HepG2 (cell line): ENCODE measurements around the gene GRM2. TPM values are rescaled to one million over a fixed set of nuclear protein-coding genes. Genes with fewer than 3 reads are reported as not detected.

Source experiments
- ATAC-seq: fragments of 200-7000 bp; cut with Tn5 transposase; 3 replicates; pipeline ENCODE4 v1.9.1; 2020; ENCODE audit warnings: mild to moderate bottlenecking, moderate library complexity
- BruUV-seq: library from RNA; stranded (reverse); fragments of 400-500 nt; replicated peaks from 2 replicates; lab custom pipeline; 2021; lab: Mats Ljungman, UMichigan
- CTCF ChIA-PET: fragments of 300-600 bp; formaldehyde crosslinking; extraction: SDS; loops from one replicate; lab custom pipeline; 2021; ENCODE audit warnings: low total read pairs, inconsistent platforms, low intra/inter-chr PET ratio; lab: Yijun Ruan, JAX
- POLR2A ChIA-PET: fragments of 350-600 bp; sonication (Branson Sonifier 250); formaldehyde crosslinking; loops from one replicate; lab custom pipeline; 2020; ENCODE audit warnings: antibody characterized with exemption, inconsistent platforms; lab: Yijun Ruan, JAX
- DNase-seq: peaks from one replicate; pipeline ENCODE4 v3.0.0-alpha.2; 2015; ENCODE audit warnings: low spot score
- FAIRE-seq: peaks from 3 replicates; lab custom pipeline; 2011; peaks lifted over from hg19 to GRCh38; lab: Jason Lieb, UNC
- H2AFZ ChIP-seq: one replicate; pipeline ENCODE4 v1.6.1; 2011; ENCODE audit warnings: low read length, inconsistent platforms
- H3K27ac ChIP-seq: fragments of 300-600 bp; 3 replicates; pipeline ENCODE4 v1.8.0; 2011; ENCODE audit warnings: mixed run types, mild to moderate bottlenecking, mixed read lengths, low read length, inconsistent platforms; ENCODE audit not compliant: insufficient read depth; ENCODE audit errors: extremely low read length
- H3K27me3 ChIP-seq, 2 experiments: fragments of 200-600 bp in 1 of 2; 2 replicates in 1 of 2; 3 replicates in 1 of 2; pipeline versions ENCODE4 v1.6.0 to v1.8.0; 2011; ENCODE audit warnings: low read length in 2 of 2, mild to moderate bottlenecking in 2 of 2, moderate library complexity in 2 of 2, inconsistent platforms in 1 of 2; ENCODE audit not compliant: insufficient read depth in 2 of 2, control insufficient read depth in 1 of 2
- H3K36me3 ChIP-seq, 2 experiments: fragments of 200-600 bp in 1 of 2; replicated peaks in 1 of 2; 2 replicates in 1 of 2; 3 replicates in 1 of 2; pipeline versions ENCODE4 v1.5.1 to v1.8.0; 2011; ENCODE audit warnings: low read length in 2 of 2, inconsistent platforms in 1 of 2; ENCODE audit not compliant: insufficient read depth in 2 of 2, control insufficient read depth in 1 of 2
- H3K4me1 ChIP-seq: 2 replicates; pipeline ENCODE4 v1.5.1; 2012; ENCODE audit warnings: low read length, inconsistent platforms; ENCODE audit not compliant: insufficient read depth
- H3K4me2 ChIP-seq: 2 replicates; pipeline ENCODE4 v1.6.0; 2011; ENCODE audit warnings: low read depth, low read length, inconsistent platforms
- H3K4me3 ChIP-seq, 3 experiments: fragments of 200-600 bp in 1 of 3; sonication (generic), shearing (Covaris generic) in 1 of 3; replicated peaks in 1 of 3; 2 replicates each; pipeline ENCODE4 v1.5.1; 2011 to 2016; ENCODE audit warnings: low read length in 3 of 3, inconsistent platforms in 2 of 3, low read depth in 2 of 3, mild to moderate bottlenecking in 2 of 3, control low read depth in 1 of 3, mixed read lengths in 1 of 3; ENCODE audit not compliant: insufficient read depth in 1 of 3
- H3K79me2 ChIP-seq: one replicate; pipeline ENCODE4 v1.6.1; 2011; ENCODE audit warnings: low read length, inconsistent platforms; ENCODE audit not compliant: insufficient read depth
- H3K9ac ChIP-seq: 2 replicates; pipeline ENCODE4 v1.6.0; 2011; ENCODE audit warnings: mild to moderate bottlenecking, low read depth, low read length, inconsistent platforms; ENCODE audit not compliant: insufficient read depth
- H3K9me3 ChIP-seq: 2 replicates; pipeline ENCODE4 v1.5.1; 2012; ENCODE audit warnings: mild to moderate bottlenecking, low read length
- H4K20me1 ChIP-seq: 2 replicates; pipeline ENCODE4 v1.6.0; 2011; ENCODE audit warnings: inconsistent platforms, mild to moderate bottlenecking, low read length, moderate library complexity; ENCODE audit not compliant: insufficient read depth
- BHLHE40 ChIP-seq: IDR thresholded peaks from 2 replicates; pipeline ENCODE4 v1.6.1; 2011; ENCODE audit warnings: low read length, improper control_type of control experiment
- DMTF1 ChIP-seq: sonication (generic); formaldehyde crosslinking; IDR thresholded peaks from 2 replicates; pipeline ENCODE4 v1.4.0; 2020; ENCODE audit warnings: mild to moderate bottlenecking, missing genetic modification reagents
- EZH2 ChIP-seq: conservative IDR thresholded peaks from 2 replicates; pipeline ENCODE4 v1.6.1; 2012; ENCODE audit warnings: mild to moderate bottlenecking, low read depth, low read length, moderate library complexity
- PATZ1 ChIP-seq: sonication (generic); formaldehyde crosslinking; IDR thresholded peaks from 2 replicates; pipeline ENCODE4 v1.4.0; 2020; ENCODE audit warnings: missing genetic modification reagents
- RBFOX2 ChIP-seq: fragments of 200-400 bp; formaldehyde crosslinking; IDR thresholded peaks from 2 replicates; pipeline ENCODE4 v1.6.1; 2017; ENCODE audit warnings: low read depth, mild to moderate bottlenecking, low read length
- RFX1 ChIP-seq: fragments of 450-650 bp; IDR thresholded peaks from 2 replicates; pipeline ENCODE4 v1.6.1; 2017
- RNF219 ChIP-seq: sonication (generic); formaldehyde crosslinking; IDR thresholded peaks from 2 replicates; pipeline ENCODE4 v1.5.0; 2020; ENCODE audit warnings: mild to moderate bottlenecking, missing genetic modification reagents
- ZBTB2 ChIP-seq: sonication (generic); formaldehyde crosslinking; IDR thresholded peaks from 2 replicates; pipeline ENCODE4 v1.8.0; 2022; ENCODE audit warnings: low read depth, missing genetic modification reagents
- ZNF260 ChIP-seq: sonication (generic); formaldehyde crosslinking; IDR thresholded peaks from 2 replicates; pipeline ENCODE4 v1.4.0; 2020; ENCODE audit warnings: missing genetic modification reagents, low read depth, mild to moderate bottlenecking, borderline replicate concordance
- WGBS: methylation state at CpG from one replicate; pipeline ENCODE4 v1.1.6; 2017; ENCODE audit warnings: low lambda C conversion rate; 5-methylcytosine and 5-hydroxymethylcytosine counted together
- in situ Hi-C: cut with HindIII; loops from 2 replicates; pipeline ENCODE4 v1.10.0; 2017; ENCODE audit warnings: low pct_unique_long_range_greater_than_20kb; ENCODE audit not compliant: extremely low pct_ligation_motif_present
- intact Hi-C: fragments of 100-400 bp; cut with micrococcal nuclease; formaldehyde crosslinking; loops from one replicate; pipeline ENCODE4 v1.10.0; 2022; ENCODE audit not compliant: unreplicated experiment
- polyA plus RNA-seq, 8 experiments: library from polyadenylated mRNA; depleted of rRNA in 3 of 8; stranded (reverse) in 7 of 8; unstranded in 1 of 8; fragments of >200 nt; fragmentation: Illumina TruSeq in 4 of 8; extraction: Trizol in 4 of 8; gene quantifications; 2 replicates each; pipeline versions ENCODE4 v1.2.1 to v1.2.3, GENCODE V29; 2011 to 2016; ENCODE audit warnings: low read depth in 4 of 8, missing spikeins in 1 of 8, mixed read lengths in 1 of 8; ENCODE audit not compliant: insufficient read depth in 1 of 8
- total RNA-seq, 5 experiments: library from RNA; depleted of rRNA; stranded (reverse); fragments of >200 nt; fragmentation: Illumina TruSeq; extraction: Trizol; gene quantifications; 2 replicates each; pipeline ENCODE4 v1.2.3, GENCODE V29; 2016; ENCODE audit warnings: low read depth in 1 of 5

GRM2 gene
- total and polyA plus RNA-seq, 2 of the 13 experiments (the other 11 are each of a cell fraction or from before 2014, with no cell fraction given) = 0.04 to 0.07 TPM

- TF ChIP-seq ZBTB2 (CRISPR knock-in tag) (no peak), DMTF1 (CRISPR knock-in tag) (no peak)
- TF ChIP-seq, all 625 proteins: peak for 0
These were observed 38.1 kb upstream of the GRM2 start (continued) for GRCh38 chr3:51668756-51669155.

- Histone ChIP-seq H3K4me1 (peaks cover 44% of the 10 kb centered on the region), H2AFZ (no peak overlapping the region), H3K9ac (no peak overlapping the region), H3K36me3 (no peaks in the 10 kb centered on the region; a peak in 1 of 5 replicates), H3K27ac (no peak overlapping the region), H4K20me1 (no peaks in the 10 kb centered on the region), H3K4me3 (no peak overlapping the region; a peak in 1 of 6 replicates), H3K79me2 (peaks cover 4% of the 10 kb centered on the region), H3K4me2 (peak overlapping the region; percentile 26; the same call in 1 of the 2 replicates), H3K9me3 (no peaks in the 10 kb centered on the region), H3K27me3 (no peaks in the 10 kb centered on the region)
- DNase-seq (peak; percentile 73), ATAC-seq (peak; percentile 49), FAIRE-seq (peak; percentile 82)
- in situ Hi-C loops (loop anchor here (5.0 kb wide), 1 partner anchor 167 kb away; the partner anchor contains the start of gene DCAF1), intact Hi-C loops (loop anchor here (1.0 to 10.0 kb wide), 2 partner anchors 168 to 285 kb away; partner anchors contain the start of gene MANF)
- CTCF ChIA-PET = interaction anchor here (0.7 to 1.9 kb wide), 5 partner anchors 13 to 168 kb away, joined by 3 to 12 read pairs (median 7); no protein-coding TSS in a partner anchor
- BruUV-seq = no TSS peak
- POLR2A ChIA-PET = interaction anchor here (1.6 to 4.2 kb wide), 2 partner anchors 168 to 170 kb away, joined by 9 to 44 read pairs; partner anchors contain the start of gene DCAF1
- WGBS = 46% methylated on average over 5 of the region's 9 CpGs
- TF ChIP-seq RBFOX2 (no peak), BHLHE40 (0 out of 2 replicates have a peak, but pooled peaks have one; percentile 7), EZH2 (no peak), RNF219 (CRISPR knock-in tag) (no peak), ZNF260 (CRISPR knock-in tag) (0 out of 2 replicates have a peak, but pooled peaks have one; percentile 48), RFX1 (no peak), PATZ1 (CRISPR knock-in tag) (0 out of 2 replicates have a peak, but pooled peaks have one; percentile 24)
These were observed 37.4 kb upstream of the GRM2 start for GRCh38 chr3:51669241-51670052.
